ENCODE data around the gene FGGY.
"Not testable (repeated sequence)": the region's sequence is repeated elsewhere in the genome, so short reads cannot be mapped to it uniquely, and the experiment has no call there.

FGGY gene

DNA sequence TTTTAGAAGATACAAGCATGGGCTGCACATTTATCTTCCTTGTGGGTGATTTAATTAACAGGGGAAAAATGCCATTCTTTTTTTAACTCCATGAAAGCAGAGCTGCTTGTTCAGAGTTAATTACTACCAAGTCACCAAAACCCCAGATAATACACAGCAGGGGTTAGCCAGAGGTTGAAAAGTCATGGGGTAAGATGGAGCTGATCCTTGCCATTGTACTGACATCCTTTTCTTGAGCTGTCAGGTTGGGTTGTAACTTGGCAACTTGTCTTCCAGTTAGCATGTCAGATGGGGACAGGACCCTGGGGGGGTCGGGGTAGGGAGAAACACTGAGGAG, 260.6 kb downstream of the FGGY start:
- no peak for DNase-seq

DNA sequence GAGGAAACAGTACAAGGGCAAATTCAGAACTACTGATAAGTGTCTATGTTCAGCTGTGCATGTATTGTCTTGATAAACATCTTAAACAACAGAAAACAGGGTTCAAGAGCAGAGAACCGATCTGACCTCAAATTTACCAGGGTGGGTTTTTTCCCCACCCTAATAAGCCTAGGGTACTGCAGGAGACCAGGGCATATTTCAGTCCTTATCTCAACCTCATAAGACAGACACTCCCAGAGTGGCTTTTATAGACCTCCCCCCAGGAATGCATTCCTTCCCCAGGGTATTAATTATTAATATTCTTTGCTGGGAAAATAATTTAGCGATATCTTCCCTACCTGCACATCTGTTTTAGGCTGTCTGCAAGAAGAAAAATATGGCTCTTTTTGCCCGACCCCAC, 261.7 kb downstream of the FGGY start:
- DNase-seq: not testable (repeated sequence)

DNA sequence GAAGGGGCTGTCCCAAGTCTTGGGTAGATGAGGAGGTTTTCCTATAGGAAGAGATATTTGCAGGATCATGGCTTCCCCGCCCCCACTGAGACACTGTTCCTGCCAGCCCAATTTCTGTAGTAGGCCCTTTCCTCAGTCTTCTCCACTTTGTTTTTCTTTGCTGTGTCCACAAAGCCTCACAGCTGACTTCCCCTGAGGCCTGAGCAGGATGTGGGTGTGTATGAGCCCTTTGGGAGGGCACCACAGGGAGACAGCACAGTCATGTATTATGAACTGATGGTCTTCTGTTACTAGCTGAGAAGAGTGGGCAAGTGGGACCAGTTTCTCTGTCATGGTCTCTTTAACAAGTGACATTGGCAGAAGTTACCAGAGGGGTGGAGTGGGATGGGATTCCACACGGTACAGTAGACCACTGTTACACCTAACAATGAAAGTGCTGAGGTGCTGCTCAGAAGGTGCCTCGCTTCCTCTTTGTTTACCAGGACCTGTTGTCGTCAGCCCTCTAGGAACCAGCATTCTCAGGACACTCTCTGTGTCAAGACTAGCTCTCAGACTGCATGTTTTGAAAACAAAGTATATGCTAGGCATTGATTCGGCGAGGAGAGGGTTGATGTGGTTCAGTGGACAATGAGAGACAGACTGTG, 264.0 kb downstream of the FGGY start:
- DNase-seq: no peak

DNA sequence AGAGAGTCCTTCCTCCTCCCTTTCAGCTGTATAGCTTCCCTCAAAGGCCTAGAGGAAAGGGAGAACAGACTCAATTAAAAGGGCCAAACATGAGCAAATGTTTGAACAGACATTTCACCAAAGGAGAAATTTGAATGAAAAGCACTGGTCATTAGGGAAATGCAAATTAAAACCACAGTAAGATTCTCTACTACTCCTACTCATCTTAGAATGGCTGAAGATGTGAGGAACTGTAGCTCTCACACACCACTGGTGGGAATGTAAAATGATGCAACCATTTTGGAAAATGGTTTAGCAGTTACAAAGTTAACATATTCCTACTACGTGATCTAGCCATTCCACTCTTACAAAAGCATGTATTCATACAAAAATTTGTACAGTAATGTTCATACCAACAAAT, 264.9 kb downstream of the FGGY start:
- DNase-seq: no peak

DNA sequence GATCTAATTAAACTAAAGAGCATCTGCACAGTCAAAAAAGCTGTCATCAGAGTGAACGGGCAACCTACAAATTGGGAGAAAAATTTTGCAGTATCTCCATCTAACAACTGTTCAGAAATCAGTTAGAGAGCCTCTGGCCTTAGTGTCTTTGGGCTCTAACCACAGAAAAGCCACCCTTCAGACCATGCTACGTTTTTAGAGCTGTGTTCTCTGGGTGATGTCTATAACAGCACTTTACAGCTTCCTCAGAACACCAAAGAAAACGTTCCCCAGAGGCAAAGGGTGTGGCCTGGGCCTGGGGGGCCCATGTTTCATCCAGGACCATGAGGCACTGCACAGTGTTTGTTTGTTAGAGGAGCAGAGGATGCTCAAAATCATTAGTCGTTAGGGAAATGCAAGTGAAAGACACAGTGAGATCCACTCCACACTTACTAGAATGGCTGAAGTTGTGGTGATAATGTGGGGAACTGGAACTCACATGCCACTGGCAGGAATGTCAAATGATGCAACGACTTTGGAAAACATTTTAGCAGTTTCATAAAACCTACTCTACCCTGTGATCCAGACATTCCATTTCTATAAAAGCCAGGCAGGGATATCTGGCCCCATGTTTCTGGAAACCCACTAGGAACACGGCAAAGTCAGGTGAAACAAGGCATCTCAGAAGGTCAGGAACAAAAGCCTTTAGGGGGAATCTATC, 267.4 kb downstream of the FGGY start:
- no peak for DNase-seq

DNA sequence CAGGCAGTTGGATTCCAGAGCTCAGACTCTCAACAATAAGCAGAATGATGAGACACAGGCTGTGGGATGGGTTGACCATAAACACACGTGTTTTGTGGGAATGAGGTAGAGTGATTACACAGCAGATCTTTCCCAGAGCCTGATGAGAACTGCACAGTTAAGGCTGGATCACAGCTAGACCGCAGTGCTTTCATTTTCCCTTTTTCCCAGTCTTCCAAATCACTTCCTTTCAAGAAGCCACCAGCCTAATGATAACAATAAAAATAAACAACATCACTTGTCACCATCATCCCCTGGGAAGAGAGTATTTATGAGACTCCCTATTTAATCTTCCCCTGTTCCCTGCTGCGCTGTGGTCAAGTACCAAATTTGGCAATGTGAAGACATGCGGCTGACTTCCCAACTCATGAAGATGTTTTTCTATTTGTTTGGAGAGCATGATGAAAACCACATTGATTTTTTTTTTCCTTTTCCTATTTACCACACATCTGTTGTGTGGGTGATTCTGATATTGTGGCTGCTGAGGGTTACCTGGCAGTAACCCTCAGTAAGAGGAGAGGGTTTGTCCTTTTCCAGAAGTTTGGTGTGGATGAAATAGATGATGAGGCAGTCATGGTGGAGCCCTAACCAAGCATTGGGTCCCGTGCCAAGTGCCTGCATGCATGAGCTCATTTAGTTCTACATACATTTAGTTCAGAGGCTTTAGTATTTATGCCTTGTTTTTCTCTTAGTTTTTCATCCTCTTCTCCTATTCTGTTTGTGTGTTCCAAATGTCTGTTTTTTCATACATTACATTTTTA, 268.9 kb downstream of the FGGY start:
- no peak for DNase-seq

DNA sequence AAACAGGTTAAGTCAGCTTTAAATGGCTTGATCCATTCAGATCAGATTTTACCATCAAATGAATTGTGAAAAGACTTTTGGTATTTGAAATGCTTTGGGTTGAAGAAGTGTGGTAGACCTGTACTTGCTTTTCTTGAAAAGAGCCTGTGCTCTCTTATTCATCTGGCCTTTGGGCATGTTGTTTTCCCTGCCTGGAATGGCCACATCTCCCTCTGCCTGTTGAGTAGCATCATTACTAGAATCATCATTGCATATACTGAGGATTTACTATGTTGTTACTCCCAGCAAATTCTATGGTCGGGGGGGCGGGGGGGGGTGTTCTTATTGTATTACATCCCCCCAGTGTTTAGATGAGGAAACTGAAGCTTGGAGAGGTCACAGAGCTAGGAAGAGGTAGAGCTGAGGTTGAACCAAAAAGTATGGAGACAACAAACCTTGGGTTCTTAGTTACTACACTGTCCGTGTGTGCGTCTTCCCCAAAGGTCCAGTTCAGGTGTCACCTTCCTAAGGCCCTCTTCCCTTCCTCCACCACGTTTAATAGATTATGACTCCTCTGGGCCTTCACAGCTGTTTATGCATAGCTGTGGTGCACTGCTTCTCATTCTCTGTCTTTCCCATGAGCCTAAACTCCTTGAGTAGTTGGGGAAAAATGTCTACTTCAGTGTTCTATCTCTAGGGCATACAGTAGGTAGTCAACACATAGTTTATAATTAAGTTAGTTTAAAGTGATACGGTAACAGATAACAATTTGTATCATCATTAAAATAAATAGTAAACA, 271.5 kb downstream of the FGGY start:
- DNase-seq: no peak

DNA sequence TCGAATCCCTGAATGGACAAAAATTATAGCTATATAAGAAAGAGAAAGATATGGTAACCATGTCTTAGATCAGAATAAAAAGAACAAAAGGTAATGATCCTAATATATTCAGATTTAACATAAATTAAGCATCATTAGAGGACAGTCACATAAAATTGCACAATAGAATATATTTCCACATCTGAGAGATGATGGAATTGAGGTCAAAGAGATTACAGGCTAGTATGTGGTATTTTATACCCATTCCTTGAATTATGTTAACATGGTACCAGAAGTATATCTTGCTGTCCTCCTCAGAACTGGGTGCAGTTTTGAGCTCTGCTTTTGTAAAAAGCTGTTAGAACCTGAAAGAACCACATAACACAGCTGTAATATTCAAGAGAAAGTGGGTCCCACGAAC, 272.3 kb downstream of the FGGY start:
- no peak for DNase-seq

DNA sequence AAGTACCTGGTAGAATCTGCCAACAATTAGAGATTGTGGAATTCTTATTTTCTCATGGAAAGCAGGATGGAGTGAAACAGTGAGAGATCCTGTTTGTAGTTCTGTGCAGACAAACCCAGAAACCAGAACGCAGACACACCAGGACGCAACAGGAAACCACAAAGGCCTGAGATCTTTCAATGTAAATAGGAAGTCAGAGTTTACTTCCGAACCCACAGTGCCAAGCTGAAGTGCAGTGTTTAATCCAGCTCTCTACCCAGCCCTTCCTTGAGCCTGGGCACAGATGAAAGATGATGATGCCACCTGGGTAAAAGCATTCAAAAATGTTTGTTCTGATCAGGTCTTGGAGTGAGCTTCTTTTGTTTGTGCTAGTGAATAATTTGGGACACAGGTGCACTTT, 273.6 kb downstream of the FGGY start:
- DNase-seq: no peak

DNA sequence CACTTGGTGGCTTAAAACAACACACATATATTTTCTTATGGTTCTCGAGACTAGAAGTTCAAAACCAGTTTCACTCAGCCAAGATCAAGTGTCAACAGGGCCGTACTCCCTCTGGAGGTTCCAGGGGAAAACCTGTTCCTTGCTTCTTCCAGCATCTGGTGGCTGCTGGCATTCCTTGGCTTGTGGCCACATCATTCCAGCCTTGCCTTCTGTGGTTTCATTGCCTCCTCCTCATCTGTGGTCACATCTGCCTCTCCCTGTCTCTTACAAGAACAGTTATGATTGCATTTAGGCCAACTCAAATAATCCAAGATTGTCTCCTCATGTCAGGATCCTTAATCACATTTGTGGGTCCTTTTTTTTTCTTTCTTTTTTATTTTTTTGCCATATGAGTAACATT, 277.2 kb downstream of the FGGY start:
- no peak for DNase-seq

DNA sequence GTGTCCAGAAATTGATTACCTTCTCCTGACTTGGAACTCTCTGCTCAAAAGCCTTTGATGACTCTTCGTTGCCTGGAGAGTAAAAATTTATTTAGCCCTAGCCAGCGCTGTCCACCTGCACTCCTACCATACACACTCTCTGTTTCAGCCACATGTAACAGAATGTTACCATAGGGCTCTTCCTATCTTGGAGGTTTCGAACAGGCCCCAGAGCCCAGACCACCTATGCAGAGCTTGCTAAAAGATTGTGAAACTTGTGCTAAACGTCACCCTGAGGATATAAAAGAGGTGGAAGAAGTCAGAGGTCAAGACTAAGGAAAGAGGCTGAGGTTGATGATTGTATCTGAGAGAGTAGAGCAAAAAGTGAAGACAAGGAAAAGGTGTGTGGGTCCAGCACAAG, 280.9 kb downstream of the FGGY start:
- DNase-seq: no peak

DNA sequence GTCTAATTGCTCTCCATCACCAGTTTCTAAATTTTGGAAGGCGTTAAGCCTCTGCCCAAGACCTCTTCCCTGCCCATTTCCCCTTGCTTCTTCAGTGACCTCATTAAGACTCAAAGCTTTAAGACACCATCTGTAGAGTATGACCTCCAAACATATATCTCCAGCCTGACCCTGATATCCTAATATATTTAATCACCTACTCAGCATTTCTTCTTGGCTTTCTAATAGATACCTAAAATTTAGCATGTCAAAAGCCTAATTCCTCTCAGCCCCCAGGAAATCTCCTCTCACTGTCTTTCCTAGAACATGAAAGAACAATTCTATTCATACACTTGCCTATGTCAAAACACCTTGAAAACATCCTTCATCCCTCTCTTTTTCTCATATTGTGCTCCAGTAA, 282.3 kb downstream of the FGGY start:
- DNase-seq: no peak

DNA sequence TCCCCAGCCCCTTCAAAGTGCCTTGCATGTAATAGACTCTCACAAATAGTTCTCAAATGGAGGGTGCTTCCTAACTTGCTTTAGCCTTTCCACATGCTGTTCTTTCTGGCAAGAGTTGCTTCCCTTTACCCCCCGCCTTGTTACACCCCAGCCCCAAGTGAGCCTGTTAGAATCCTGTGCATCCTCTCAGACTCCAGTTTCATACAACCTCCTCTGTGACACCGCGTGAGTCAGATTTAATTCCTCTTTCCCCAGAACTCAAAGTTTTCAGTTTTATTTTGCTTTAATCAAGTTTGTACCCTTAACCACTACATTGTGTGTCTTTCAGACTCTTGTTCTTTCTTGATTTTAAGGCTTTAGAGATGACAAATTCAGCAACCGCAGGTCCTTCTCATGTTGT, 283.4 kb downstream of the FGGY start:
- no peak for DNase-seq

DNA sequence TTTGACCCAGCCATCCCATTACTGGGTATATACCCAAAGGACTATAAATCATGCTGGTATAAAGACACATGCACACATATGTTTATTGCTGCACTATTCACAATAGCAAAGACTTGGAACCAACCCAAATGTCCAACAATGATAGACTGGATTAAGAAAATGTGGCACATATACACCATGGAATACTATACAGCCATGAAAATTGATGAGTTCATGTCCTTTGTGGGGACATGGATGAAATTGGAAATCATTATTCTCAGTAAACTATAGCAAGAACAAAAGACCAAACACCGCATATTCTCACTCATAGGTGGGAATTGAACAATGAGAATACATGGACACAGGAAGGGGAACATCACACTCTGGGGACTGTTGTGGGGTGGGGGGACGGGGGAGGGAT, 295.5 kb downstream of the FGGY start:
- DNase-seq: not testable (repeated sequence)

DNA sequence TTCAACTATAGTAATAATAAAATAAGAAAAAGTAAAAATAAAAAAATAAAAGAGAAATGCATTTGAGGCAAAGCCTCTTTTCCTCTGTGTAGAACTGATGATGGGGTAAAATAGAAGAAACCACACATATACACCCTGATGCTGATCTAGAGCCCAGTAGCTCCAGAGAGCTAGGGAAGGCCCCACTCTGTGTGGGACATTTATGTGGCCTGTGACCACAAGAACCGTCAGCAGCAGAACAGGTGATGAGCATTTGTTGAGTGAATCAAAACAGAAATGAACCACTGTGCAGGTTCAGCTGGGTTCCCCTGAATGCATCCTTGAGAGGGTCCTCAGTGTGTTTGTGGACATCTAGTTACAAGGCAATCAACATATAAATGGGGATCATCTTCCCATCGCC, 296.0 kb downstream of the FGGY start:
- DNase-seq: no peak

DNA sequence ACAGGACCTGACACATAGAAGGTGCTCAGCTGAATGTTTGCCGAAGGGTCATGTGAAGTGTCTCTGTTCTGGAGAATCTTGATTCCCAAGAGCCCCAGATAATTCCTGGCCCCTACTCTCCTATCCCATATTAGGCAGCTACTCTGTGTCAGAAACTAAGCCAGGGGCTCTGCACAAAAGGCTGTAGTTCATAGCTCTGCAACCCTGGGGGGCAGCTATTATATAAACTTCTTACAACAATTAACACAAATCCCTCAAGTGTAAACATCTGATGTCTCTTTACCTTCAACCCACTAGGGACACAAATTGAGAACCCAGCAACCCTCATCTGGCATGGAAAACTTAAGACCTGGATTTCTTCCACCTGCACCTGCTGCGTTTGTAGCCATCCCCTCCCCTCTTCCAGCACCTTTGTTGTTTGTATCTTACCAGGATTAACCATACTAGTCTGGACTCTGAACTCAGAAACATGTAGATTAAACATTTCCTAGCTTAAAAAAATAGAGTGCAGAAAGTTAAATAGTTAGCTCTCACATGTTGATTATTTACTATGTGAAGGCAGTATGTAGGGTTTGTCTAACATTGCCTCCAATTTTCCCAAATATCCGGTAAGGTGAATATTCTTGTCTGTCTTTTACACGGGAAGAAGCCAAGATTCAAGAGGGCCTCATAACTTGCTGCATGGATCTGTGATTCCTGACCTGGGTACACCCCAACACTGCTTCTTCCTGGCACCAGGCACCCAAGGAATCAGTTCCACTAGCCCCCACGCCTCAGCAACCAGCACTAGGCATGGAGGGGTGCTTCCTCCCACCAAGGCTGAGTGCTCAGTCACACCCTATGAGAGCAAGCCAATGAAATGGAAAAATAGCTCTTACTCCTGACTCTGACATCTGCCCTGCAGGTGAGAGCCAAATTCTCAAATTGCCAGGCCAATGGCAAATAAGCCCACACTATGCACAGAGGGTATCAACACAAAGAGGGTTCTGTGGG, 297.2 kb downstream of the FGGY start:
- DNase-seq: no peak

DNA sequence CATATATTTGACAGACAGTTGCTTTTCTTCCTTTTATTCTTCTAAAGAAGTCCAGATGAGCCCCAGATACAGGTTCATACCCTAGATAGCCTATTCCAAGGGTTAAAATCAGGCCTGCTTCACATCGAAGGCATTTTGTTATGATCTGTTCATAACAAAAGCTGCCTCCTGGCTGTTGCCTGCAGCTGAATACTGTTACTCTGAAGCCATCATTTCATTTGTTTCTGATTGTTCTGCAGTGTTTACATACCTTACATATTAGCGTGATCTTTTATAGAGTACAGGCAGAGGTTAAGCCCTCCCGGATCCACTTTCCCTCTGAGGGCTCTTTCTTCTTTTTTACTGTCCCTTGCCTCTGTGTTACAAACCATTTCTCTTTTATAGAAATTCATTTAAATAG, 298.9 kb downstream of the FGGY start:
- no peak for DNase-seq

DNA sequence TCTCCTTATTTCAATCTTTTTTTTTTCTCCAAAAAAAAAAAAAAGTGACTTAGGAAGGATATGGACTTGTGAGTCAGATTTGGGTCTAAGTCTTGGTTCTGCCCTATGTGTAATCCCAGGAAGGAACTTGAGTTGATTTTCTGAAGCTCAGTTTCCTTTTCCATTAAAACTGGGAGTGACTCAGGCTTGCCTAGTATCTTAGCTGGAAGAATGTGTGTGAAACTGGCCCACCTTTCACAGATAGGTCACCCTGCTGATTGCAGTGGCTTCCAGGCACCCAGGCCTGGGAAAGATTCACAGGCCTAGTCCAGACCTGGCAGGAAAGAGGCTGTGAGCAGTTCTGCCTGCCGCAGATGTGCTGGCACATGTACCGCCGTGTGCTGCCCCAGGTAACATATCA, 299.5 kb downstream of the FGGY start:
- DNase-seq: no peak

DNA sequence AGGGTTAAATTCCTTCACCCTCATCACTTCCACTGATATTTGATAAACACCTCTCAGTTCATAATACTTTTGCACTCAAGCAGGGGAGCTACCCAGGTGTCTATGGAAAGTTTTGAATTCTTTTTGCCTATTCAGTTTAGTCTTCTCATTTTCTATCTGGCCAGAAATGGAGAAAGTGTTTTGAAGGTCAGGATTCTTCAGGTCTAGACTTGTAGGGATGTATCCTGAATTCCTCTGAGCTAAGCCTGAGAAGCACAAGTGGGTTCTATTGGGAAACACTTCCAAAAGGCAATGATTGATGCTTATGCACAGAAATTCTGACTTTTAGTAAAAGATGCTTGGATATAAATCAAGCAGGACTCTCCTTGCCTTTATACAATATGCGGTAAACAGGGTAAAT, 300.1 kb downstream of the FGGY start:
- no peak for DNase-seq

DNA sequence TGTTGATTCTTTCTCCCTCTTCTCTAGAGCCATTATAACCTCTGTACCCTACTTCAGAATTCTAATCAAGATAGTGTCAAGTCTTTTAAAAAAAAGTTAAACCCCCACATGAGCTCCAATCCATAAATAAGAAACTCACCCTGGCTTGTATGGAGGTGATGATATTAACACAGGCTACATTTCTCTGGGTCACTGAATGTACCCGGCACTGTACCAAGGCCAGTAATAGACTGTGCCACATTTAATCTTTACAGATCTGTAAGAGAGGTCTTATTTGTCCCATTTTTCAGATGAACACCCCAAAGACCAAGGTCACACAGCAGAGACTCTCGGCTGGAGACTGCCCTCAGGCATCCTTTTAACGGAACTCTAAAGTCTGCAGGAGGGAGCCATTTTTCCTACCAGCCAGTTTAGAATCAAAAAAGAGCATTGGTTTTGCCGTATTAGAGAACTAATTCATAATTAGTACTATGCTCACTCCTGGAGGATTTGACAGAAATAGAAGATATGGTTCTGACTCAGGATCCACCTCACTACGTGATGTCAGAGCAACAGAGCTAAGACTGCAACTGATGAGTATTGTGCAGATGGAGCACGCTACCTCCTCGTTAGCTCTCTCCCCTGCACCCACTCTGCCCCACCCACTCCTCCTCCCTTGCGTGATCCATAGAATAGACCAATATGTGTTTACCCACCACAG, 300.7 kb downstream of the FGGY start:
- DNase-seq: no peak

DNA sequence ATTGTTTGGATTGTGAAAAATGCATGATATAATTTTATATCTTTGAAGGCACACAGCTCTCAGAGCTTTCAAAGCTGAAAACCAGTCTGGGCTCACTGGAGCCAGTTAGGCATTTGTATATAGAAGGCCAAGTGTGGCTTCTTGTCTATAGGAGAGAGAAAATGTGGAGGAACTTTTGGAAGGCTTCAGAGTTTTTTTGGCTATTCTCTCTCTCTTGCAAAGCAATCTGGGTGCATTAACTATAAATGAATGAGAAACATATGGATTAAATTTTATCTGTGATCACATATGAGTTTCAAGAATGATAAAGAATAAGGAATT, 301.2 kb downstream of the FGGY start:
- no peak for DNase-seq

DNA sequence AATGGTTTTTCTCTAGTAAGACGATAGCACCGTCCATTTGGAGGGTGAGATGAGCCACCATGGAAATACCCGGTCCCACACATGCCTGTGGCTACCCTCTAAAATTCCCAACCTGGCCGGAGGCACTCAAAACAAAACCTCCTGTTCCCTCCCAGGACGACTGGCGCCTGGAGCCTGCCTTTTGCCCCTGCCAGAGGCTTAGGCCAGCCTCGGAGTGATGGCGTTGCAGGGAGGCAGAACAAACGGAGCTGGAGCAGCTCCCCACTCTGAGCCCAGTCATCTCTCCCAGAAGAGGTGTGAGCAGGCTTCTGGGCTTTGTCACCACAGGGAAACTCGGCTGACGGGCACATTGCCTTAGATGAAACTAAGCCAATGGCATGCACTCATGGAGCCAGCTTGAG, 304.1 kb downstream of the FGGY start:
- no peak for DNase-seq
